Lower leg skin (tissue), 3 donors: Measurements from ENCODE around the gene GINS2.
A peak's percentile ranks its signal among the peaks of the same experiment; 100 is the strongest.

Source experiments
- POLR2A ChIP-seq, 2 donors: fragments of 450-650 bp; IDR thresholded peaks; one replicate each; pipeline ENCODE4 v1.6.1; 2016 to 2017; ENCODE audit warnings: antibody characterized with exemption in 2 of 2, mild to moderate bottlenecking in 1 of 2, moderate library complexity in 1 of 2
- TF ChIP-seq, protein P1 (sequence below), 3 donors: fragments of 450-650 bp; IDR thresholded peaks; one replicate each; pipeline ENCODE4 v1.5.1; 2016; ENCODE audit warnings: antibody characterized with exemption in 3 of 3, mild to moderate bottlenecking in 3 of 3, moderate library complexity in 2 of 3

GRCh38 chr16:85659805-85660511, 28.8 kb downstream of the GINS2 start:
- no peak for TF ChIP-seq POLR2A (IDR thresholded peaks at IDR 0.05)
- TF ChIP-seq, protein P1, sequence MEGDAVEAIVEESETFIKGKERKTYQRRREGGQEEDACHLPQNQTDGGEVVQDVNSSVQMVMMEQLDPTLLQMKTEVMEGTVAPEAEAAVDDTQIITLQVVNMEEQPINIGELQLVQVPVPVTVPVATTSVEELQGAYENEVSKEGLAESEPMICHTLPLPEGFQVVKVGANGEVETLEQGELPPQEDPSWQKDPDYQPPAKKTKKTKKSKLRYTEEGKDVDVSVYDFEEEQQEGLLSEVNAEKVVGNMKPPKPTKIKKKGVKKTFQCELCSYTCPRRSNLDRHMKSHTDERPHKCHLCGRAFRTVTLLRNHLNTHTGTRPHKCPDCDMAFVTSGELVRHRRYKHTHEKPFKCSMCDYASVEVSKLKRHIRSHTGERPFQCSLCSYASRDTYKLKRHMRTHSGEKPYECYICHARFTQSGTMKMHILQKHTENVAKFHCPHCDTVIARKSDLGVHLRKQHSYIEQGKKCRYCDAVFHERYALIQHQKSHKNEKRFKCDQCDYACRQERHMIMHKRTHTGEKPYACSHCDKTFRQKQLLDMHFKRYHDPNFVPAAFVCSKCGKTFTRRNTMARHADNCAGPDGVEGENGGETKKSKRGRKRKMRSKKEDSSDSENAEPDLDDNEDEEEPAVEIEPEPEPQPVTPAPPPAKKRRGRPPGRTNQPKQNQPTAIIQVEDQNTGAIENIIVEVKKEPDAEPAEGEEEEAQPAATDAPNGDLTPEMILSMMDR (IDR thresholded peaks at IDR 0.05) = peak in 1 of 3 donors; percentile 37
